Stimulated activated CD4-positive, alpha-beta T cell treated with anti-CD3 and anti-CD28 coated beads, Interleukin-12 subunit alpha, Interleukin-12 subunit beta, amount 100 ng/mL, for 24 hours (primary cell): ENCODE results near the gene RPS23.

Experiments used
- DNase-seq, 2 experiments: peaks; one replicate each; pipeline ENCODE4 v3.0.0-alpha.2; 2020; ENCODE audit warnings: low read depth in 2 of 2

The RPS23 gene

DNA sequence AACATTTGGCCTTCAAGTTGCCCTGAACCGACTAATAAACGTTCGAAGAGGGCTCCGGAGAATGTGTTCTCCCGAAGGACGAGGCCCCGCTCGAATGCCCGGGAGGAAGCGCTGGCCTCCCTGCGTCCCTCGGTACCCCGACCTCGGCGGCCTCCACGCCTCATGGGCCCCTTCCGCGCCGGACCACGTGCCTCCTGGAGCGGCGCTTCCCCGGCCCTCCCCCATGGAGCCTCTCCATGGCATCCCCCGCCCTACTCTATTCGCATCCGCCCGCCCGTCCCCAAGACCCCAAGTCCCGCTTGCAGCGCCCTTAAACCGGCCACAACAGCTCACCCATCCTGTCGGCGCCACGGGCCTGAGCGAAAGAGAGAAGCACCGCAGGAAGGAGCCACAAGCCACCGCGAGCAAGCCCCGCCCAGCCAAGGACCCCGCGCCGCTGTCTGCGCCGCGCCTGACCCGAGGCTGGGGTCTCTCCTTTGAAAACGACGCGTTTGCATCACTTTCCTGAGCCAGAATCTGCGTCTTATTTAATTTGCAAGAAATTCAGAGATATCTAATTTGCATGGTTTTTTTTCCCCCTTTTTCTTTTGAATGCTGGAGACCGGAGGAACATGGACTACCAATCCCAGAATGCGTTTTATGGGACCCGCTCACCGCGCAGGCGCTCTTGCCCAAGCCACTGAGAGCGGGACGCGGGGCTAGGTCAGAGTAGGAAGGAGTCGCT, at the start of gene RPS23:
TSS of gene RPS23 (minus strand) at position 368 of the 724 bp plus-strand sequence. CDS start at position 337, 31 bp downstream.
- DNase-seq, result peak; percentile 75 to 81

DNA sequence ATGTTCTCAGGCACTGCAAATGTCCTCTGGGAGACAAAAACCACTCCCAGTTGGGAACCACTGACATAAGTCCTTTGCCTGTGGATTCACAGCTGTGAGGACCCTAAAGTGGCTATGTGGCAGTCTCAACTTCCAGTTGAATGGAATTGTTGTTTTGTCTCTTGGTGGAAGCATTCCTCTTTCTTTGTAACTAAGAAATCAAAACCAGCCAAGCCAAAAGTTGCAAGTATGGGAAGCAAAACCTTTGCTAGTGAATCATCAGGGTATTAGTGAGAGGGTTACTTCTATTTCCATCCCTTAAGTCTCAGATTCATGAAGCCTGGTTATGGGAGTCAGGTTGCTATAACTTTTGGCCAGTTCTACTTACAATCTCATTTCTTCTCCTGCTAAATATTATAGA, 49.8 kb upstream of the RPS23 start:
- no peak for DNase-seq

DNA sequence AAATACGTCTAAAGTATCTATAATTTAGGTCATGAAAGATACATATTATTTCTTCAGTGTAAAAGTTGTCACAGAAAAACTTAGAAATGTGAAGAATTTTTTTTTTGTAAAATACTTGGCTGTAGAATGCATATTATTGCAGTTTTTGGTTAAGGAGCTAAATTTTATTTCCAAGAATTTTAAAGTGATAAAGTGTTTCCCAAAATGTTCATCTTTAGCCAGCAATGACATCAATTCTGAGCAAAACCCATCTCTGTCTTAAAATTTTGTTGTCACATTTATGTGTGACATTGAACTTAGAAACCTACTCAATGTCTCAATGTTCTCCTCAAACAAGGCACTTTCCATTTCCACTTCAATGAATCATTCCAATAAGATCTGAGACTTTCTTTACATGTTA, 47.8 kb upstream of the RPS23 start:
- DNase-seq, result no peak

DNA sequence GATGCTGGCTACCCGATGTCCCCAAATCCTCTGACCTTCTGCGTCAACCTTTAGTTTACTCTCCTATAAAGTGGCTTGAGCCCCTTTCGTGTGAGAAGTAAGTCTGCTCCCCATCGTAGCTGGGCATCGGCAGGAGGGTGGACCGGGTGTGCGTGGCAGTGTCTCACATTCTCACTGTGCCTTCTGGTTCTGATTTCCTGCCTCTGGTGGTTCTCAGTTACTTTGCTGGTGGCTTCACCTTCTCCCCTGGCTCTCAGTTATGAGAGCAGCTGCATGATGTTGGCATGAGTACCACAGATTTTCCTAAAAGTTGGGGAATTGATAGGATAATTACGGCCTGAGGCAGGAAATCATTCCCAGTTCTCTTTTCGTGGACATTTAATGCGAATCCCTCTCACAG, 47.0 kb upstream of the RPS23 start:
- no peak for DNase-seq

DNA sequence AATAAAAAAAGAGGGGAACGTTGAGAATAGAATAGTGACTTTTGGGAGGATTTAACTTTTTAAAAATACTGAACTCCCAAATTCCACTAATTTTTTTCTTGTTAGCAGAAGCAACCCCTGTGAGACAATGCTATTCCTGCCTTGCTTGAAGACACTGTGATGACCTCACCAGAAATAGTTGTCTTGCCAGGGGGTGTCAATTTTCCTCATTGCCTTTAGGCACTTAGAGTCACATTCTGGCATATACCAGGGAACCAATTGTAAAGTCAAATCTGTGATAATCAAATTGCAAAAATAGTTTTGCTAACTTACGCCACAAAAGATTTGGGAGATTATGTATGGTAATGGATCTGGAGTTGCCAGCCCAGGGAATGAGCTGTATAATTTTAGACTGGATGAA, 42.8 kb upstream of the RPS23 start:
- no peak for DNase-seq

DNA sequence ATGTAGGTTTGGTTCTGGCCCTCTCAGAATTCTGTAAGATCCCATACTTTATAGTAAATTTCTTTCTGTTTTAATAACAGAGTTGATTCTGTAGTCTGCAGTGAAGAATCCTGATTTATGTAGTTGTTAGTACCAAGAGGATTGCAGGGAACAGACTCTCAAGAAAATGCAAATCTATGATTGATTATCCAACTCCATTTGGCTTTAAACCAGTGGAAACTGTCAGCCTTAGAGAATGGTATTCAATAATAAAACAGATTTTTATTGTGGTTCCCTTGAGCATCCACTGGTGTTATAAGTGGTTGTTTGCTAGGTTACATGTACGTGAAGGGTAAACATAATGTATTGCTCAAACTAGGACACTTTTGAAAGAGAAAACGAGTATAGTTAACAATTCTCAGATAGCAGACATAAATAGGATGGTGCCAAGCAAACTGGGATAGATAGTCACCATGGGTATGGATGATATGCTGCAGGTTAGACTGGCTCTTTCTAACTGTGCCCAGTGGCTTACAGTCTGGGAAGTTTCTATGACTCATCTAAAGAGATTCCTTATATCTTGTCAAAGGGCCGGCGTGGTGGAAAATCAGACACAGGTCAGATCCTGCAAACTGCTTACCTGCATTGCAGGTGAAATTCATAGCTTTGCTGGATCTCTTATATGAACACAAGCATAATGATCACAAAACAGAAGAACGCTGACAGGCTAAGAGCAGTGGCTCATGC, 41.7 kb upstream of the RPS23 start:
- no peak for DNase-seq

DNA sequence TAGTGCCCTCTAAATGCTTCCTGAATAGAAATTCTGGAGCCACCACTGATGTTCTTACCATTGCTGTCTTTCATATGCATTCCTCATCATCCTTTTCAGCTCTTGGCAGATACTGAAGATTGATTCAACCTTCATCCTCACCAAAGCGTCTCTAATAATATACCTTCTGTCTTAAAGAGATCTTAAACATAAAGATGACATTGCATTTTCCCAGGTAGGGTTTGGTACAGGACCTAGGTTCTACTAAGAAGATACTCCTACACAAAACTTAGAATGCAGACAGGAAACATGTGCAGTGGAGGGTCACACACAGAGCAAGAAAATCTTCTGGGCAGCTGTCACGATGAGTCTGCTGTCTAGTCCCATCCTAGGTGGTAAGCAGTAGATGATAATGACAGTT, 41.0 kb upstream of the RPS23 start:
- no peak for DNase-seq

DNA sequence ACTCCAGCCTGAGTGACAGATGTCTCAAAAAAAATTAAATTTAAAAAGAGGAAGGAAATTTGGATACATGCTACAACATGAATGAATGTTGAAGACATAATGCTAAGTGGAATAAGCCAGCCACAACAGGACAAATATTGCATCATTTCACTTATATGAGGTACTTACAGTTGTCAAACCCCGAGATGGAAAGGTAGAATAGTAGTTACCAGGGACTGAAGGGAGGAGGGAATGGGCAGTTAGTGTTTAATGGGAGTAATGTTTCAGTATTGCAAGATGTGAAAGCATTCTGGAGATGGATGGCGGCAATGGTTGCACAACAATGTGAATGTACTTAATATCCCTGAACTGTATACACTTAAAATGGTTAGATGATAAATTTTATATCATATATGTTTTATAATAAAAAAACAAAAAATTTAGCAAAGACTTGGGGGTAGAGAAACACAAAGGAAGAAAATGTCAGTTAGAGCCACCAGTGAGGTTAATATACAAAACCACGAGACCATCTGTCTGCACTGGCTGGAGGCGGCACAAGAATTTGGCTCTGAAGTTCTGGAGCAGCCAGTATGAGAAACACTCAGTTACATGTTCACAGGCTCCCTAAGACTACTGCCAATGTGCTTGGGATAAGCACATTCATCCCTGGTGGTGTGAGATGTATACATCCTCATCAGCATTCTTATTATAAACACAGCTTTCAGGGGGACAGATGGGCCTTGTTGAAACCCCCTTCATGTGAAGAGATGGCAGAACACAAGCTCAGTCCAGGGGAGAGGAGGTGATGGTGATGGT, 37.0 kb upstream of the RPS23 start:
- DNase-seq, result no peak

DNA sequence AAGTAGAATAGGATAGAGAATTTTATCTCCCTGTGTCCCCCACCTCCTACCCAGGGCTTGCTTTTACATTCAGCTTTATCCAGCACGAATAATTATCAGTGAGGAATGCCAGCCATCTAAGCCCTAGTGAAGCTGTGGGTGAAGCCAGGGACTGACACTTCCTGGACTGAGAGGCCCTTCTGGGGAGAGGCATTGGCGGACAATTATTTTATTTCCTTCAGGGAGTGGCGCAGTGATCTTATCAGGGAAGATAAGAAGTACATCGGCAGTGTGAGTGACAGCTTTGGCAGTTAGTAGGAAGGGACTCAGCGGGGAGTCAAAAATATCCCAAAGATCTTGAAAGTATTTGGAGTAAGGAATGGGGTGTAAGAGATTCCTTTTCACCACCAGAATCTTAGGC, 34.9 kb upstream of the RPS23 start:
- no peak for DNase-seq

DNA sequence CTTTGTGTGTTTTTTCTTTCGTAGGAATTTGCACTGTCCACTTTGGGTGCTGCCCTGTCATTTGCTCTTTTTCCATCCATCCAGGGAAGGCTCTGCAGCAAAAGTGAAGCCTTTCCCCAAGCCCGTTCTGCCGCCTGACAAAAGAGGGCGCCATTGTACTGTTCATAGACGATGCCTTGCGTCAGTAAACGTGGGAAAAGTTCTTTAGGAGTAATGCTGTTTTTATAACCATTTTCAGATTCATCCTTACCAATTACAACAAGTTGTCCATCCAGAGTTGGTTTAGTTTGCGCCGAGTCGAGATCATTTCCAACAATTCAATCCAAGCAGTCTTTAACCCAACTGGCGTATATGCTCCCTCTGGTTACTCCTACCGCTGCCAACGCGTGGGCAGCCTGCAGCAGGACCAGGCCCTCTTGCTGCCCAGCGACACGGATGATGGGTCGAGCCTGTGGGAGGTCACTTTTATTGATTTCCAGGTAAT, 34.3 kb upstream of the RPS23 start:
- peak in 1 of 2 experiments; percentile 33 for DNase-seq

DNA sequence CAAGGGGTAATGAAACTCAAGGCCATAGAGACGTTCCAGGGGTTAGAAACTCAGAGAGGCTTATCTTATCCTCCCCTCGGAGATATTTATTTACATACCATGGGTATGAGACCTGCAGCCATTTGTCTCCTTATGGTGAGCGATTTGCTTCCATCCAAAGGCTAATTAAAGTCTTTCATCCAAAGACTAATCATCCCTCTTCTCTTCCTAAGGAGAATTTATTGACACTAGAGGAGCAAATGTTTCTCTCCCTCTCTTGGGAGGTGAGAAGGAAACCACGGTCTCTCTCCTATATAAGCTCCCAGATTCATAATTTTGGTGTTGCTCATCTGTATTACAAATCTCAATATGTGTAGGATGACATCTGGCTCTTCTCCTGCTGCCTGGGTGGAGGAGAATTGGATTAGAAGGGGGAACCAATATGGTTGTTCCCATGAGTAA, 31.0 kb upstream of the RPS23 start:
- DNase-seq, result no peak

DNA sequence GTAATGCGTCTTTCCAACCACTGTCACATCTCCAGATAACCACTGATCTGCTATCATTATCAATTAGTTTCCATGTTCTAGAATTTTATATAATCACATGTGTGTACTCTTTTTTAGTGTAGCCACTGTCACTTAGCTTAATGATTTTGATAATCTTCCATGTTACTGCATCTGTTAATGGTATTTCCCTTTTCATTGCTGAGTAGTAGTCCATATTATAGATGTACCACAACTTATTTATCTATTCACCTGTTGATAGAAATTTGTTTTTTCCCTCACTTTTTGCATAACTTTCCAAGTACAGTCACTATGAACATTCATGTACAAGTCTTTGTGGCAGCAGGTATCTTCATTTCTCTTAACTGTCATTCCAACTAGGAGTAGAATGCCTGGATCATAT, 30.3 kb upstream of the RPS23 start:
- no peak for DNase-seq

DNA sequence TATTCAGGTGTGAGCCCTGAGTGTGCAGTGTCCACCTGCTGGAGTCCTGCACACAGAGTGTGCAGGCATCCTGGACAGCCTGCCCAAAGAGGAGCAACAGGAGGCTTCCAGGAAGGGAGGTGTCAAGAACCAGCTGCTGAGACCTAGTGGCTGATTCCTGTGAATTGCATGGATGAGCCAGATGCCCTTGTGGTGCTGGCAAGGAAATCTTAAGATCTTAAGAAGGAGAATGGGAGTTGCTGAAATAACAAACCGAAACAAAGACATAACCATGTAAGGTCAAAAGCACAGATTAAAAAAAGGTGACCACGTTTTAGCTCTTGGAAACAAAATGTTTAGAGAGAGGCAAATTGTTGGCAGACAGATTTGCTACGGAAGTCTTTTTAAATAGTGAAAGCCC, 29.3 kb upstream of the RPS23 start:
- no peak for DNase-seq

DNA sequence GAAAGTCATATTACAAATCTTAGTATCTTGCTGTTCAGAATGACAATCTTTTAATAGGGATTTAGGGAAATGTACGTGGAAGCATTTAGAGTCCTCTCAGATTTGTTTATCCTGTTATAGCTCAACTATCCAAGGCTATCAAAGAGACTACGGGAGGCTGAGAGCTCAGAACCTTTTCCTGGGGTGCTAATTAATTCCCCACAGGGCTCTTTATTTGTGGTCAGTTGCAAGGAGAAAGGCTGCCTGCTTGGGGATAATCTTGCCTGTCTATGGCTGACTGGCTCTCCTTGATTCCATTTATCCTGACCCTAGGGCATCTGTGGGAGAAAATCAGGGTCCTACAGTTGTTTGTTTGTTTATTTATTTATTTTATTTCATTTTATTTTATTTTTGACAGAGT, 28.0 kb upstream of the RPS23 start:
- DNase-seq, result no peak

DNA sequence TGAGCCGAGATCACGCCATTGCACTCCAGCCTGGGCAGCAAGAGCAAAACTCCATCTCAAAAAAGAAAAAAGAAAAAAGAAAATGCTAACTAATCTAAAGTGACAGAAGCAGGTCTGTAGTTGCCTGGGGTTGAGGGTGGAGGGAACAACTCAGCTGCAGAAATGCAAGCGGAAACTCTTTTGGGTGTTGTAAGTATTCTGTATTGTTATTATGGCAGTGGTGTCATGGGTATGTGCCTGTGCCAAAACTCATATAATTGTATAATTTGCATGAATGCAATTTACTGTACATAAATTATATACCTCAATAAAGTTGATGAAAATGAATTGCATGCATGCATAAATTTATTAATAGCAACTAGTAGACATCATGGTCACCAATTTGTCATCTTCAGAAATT, 23.0 kb upstream of the RPS23 start:
- no peak for DNase-seq

DNA sequence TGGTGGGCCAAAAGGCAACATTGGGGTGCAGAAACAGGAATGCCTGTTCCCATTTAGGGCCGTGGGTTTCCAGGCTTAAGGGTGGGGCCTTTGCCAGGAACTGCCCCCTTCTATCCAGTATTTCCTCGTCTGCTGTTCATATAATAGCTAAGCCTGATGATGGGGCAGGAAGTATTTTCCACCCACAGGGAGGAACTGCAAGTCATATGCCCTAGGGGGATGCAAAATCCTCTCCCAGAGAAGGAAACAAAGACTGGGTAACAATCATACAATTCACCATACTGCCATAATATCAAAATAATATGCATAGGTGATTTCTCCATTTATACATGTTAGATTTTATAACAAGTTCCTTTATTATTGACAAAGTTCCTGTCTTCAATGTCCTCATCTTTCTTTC, 20.5 kb upstream of the RPS23 start:
- no peak for DNase-seq

DNA sequence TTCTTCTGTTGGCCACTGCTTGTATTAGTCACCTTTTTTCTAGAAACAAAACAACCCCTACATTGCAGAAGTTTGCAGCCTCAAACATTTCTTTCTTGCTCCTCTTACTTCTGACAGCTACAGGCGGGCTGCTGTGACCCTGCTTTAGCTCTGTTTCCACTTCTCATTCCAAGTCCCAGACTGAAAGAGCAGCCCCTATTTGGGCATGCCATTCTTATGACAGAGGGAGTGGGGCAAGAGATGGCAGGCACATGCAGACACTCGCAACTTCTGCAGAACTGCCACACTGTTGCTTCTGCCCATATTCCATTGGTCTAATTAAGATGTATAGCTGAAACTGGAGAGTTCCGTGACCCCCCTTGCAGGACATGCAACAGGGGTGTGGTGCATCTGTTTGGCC, 19.6 kb upstream of the RPS23 start:
- DNase-seq, result no peak

DNA sequence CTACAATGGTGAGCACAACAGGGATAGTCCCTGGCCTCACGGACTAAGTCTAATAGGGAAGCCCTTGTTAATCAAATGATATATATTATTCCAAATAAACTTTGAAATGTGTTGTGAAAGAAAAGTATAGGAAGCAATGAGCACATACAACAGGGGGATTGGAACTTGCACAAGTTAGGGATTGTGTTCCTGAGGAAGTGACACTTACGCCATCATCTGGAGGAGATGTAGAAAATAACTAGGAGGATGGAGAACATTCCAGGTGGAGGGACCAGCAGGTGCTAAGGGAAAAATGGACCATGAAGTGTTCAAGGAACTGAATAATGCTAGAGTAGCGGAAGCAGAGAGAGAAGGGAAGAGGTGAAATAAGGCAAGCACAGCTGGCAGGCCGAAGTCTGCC, 18.8 kb upstream of the RPS23 start:
- DNase-seq, result no peak

DNA sequence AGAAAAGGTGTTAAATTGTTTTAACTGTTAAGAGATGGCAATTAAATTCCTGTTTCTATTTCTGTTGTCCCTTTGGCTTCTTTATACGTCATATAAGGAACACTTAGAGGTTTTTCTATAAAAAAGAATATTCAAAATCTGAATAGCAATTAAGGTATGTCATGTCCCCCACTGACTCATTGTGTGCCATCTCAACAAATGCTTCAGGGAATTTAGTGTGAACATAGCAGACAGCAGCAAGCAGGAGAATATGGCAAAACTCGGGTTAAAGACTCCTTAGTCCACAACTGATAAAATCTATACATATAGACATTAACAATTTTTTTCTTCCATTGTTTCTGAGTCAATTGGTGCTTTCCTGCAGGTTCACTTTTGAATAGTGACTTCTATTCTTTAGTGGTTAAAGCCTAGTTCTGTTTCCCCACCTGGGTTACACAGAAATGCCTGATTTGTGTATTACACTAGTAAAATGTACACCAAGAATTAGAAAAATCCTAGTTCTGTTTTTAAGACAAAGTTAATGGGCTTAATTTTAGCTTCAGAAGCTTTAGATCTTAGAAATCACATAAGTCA, 17.9 kb upstream of the RPS23 start:
- DNase-seq, result no peak

DNA sequence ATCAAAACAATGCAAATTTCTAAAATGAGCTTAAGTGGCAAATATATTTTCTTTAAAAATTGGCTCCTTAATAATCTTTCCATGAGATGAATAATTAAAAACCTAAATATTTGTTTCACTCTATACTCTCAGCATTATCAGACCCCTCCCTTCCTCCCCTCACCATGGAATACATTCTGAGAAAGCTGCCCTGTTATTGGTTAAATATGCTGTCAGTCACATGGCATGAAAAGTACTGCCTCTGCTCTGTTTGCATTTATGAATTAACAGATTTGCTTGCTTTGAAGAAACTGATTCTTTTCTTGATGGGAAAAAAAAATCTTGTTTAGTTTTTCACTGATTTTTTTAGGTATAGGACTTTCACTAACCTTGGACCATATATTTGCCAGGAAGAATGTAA, 17.0 kb upstream of the RPS23 start:
- DNase-seq, result no peak

DNA sequence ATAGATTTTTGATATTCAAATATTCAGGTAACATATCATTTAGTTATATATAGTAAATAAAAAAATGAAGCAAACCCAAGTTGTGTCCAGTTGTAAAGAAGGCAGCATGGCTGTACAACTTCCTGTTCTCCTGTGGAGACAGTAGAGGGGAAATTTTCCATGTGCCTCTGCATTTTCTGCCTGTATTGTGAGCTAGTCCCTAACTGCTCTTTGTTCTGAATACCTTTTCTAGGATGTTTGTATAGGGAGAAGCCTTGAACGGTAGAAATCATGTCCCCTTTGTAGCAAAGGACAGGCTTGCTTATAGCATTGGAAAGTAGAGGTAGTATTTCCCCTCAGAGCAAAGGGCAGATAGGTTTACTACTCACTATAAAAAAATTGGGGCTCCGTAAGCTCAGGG, 13.3 kb upstream of the RPS23 start:
- no peak for DNase-seq

DNA sequence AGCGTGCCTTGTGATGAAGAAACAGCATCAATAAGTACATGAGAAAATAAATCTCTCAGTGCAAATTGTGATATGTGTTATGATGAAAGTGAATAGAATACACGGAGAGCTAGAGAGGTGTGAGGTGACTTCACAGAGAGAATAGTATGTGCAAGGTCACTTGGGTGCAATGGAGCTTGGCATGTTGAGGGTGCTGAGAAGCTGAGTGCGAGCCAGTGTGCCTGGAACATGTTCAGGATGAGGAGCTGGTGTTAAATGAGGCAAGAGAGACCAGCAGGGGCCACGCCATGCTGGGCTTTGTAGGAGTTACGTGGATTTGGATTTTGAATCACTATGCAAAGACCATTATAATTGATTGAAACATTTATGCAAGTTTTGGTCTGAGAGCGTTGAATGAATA, 12.8 kb upstream of the RPS23 start:
- no peak for DNase-seq
